ENCODE measurements around the gene PM20D1.
A peak's percentile ranks its signal among the peaks of the same experiment; 100 is the strongest.
"Not testable (repeated sequence)": the region's sequence is repeated elsewhere in the genome, so short reads cannot be mapped to it uniquely, and the experiment has no call there.

The PM20D1 gene

GRCh38 chr1:205840146-205840923 lies 9.6 kb downstream of the PM20D1 start:
- no peak for DNase-seq

DNA sequence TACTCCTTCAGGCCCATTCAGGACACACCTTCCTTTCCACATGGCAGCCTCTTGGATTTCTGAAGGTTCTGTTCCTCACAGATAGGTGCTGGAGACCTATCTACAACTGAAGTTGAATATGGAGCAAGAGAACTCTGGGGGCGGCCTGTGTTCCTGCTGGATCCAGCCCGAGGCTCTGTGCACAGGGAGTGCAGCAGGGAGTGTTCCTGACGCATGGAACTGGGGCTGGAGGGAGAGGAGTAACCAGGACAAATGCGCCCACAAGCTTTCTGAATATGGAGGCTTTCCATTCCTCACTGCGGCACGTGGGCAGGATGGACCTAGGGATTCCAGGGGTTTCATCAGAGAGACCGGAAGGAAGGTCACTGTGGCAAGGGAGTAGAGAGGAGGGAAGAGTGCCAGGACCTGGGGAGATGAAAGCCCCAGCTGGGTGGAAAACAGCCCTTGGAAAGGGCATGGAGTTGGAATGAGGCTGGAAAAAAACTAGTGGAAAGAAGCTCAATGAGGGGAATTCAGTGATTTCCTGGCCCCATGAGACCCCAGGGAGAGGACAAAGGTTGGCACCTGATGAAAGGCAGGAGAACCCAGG lies 12.5 kb downstream of the PM20D1 start:
- DNase-seq, result no peak

DNA sequence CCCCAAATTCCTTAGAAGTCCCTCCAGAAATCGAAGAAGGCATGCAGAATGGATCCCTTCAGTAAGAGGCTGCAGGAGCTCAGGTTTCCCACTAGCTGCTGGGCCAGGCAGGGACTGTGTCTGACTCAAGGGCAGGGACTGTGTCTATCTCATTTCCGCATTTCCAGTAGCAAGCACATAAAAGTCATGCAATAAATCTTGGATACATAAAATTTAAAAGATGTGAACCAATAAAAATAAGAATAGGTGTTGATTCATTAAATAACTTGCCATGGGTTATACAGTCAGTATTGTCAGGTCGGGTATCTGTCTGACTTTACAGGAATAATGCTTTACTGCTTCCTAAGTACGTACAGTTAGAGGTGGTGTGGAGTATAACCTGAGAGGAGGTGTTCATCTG lies 15.2 kb downstream of the PM20D1 start:
- no peak for DNase-seq

- no peak for DNase-seq
These were observed 17.6 kb downstream of the PM20D1 start for GRCh38 chr1:205832326-205832751.

DNA sequence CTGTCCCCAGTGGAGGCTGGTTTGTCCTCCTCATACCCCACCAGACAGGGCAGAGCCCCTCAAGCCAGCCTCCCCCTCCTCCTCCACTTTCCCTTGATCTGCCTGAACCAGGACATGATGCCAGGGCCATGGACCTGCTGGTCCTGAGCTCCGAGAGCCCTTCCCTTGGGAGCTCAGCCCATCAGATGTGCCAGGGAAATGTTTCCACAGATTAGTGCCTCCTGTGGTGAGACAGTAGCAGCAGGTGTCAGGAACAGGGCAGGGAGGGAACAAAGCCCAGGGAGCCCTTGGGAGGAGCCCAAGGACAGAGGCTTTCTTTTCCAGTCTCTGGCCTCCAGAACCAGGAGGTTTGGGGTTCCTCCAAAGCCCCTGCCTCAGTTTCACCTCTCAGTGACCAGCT lies 22.3 kb downstream of the PM20D1 start:
- no peak for DNase-seq

DNA sequence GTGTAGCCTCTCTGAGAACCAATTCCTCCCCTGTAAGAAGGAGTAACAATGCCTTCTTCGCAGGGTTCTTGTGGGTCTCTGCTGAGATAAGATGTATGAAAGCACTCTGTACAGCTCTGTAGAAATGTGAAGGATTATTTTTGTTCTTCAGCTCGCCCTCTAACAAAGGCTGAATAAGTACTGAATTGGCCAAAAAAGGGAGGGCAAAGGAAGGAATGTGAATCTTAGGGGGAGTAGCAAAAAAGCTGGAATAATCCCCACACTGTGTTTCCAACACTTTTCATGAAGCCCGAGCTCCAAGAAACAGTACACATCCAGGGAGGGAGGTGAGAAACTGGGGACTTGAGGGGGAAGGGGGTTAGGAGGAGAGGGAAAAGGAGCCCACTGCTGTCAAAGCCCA lies 22.9 kb downstream of the PM20D1 start:
- no peak for DNase-seq

DNA sequence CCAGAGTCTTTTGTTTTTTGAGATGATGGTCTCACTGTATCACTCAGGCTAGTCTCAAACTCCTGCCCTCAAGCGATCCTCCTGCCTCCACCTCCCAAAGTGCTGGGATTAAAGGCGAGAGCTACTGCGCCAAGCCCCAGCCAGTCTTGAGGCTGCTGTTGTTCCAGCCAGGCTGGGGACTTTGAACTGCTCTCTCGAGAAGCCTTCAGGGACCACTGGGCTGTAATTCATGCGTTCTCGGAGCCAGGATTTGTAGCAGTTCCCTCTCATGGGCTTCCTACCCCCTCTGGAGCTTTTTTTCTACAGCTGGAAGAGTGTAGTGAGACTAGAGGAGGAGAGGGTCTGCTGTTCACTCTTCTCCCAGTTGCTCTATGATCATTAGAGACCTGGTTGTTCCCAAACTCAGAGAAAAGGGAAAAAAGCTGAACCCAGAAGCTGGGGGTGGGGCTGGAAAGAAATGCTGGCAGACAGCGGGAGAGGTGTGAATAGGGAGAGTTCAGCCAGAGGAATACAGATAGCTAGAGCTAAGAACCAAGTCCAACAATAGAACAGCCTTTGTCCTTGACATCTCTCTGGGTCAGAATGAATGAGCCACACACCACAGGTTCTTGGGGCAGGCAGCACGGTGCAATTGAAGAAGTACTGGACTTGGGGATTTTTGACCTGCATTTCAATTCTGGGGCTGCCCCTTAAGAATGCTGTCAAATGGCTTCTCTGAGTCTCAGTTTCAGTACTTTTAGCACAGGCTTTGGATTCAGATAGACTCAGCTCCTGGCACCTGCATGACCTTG lies 23.7 kb downstream of the PM20D1 start:
- no peak for DNase-seq

GRCh38 chr1:205824180-205824579 lies 25.8 kb downstream of the PM20D1 start:
- no peak for DNase-seq

GRCh38 chr1:205823260-205823659 lies 26.7 kb downstream of the PM20D1 start:
- not testable (repeated sequence) for DNase-seq

DNA sequence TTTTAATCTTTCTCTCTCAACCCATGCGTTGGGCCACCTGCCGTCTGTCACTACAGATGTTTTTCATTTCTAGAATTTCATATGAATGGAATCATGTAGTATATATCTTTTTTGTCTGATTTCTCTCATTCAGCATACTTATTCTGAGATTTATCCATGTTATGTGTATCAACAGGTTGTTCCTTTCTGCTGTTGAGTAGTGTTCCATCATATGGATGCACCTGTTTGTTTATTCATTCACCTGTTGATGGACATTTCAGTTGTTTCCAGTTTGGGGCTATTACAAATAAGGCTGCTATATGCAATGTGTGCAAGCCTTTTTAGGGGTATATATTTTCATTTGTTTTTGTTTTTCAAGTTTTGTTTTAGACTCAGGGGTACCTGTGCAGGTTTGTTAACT lies 27.5 kb downstream of the PM20D1 start:
- no peak for DNase-seq

- no peak for DNase-seq
These were observed 31.9 kb downstream of the PM20D1 start for GRCh38 chr1:205817988-205818387.

- no peak for DNase-seq
These were observed 32.6 kb downstream of the PM20D1 start for GRCh38 chr1:205817364-205817763.

GRCh38 chr1:205813755-205814058 lies 36.2 kb downstream of the PM20D1 start:
- peak; percentile 35 for DNase-seq

DNA sequence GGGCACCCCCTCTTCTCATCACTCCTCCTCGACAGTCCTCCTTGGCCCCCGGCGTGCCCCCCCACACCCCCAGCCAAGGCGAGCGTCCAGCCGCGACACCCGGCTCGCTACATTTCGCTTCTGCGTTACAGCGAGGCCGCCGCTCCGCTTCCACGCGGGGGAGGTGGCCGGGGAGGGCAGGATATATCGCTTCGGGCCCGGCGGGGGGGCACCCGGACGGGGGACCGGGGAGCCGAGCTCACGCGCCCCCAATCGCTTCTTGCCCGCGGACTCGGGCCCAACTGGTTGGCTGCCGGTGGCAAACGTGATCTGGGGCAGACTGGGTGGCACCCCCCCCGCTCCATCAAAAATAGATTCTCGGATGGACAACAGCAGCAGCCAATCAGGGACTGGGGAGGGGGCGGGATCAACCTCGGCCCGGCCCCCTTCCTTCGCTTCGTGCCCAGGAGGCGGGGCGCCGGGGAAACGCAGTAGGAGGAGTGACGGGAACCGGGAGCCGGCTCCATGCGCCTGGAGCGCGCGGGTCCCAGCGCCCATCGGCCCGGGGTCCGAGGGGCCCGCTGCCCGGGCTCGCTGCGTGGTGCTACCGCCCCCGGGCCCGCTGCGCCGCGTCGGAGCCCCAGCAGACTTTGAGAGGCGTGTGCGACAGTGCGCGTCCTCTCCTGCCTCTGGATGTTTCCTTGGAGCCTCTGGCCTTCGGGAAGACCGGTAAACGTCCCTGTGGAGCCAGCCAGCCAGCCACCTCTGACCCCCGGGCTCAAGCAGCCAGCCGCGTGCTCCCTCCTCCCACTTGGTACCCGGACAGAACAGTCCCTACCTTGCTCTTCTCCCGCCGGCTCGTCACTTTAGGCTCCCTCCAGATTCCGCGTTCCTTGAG lies 36.8 kb downstream of the PM20D1 start, which contains the start of gene SLC41A1:
TSS of gene SLC41A1 (minus strand) at position 321 of the 877 bp plus-strand sequence. CDS start 2,757 bp downstream, outside the sequence.
- peak; percentile 94 for DNase-seq

DNA sequence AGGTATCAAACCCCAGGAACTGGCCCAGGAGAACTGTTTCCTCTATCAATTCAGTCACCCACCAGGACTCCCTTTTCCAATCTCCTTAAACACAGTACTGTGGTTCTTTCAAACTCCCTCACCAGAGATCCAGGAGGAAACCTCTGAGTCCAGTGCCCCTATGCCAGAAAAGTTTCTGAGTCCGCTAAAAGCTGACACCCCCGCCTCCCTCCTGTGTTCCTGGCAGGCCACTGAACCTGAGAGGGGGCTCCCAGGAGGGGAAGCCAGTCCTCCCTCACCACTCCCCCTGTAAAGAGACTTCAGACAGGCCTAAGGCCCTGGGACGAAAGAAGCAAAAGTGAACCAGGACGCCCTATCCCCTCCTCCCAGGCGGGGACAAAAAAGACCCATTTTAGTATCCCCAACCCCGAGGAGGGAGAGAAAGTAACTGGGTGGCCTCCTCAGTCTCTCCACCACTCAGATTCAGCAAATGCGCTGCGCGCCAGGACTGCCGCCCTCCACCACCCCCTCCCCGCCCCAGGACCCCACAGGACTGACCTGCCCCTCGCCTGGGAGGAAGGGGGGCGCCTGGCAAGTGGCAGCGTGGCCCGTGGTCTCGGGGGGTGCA lies 37.6 kb downstream of the PM20D1 start:
- no peak for DNase-seq

GRCh38 chr1:205811660-205812059 lies 38.3 kb downstream of the PM20D1 start:
- DNase-seq, result no peak

DNA sequence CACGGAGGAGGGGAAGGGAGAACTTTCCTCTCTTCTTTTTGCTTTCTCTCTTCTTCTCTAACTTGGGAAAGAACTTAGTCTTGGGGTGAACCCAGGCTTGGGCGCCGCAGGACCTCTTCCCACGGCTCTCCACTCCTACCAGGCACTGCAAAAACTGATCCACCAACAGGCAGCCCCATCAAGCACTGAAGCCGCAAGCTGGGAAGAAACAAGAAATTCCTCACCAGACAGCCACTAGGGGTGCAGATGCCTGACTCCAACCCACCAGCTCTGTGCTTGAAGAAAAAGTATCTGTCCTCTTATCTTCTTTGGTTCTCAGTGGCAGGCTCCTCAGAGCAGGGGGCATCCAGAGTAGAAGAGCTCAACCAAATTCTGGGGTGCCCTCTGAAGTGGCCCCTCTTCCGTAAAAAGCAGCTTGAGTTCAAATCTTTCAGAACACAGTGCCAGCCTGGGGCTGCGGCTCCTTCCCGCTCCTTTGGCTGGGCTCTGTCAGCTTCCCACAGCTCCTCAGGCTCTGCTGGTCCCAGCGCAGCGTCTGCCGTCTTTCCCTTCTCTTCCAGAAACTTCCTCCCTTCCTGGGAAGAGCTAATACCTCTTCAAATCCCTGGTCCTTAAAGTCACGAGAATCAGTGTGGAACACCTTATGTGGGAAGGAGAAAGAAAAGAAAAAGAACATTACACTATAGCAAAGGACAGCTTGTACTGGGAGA lies 39.3 kb downstream of the PM20D1 start:
- peak; percentile 25 for DNase-seq

DNA sequence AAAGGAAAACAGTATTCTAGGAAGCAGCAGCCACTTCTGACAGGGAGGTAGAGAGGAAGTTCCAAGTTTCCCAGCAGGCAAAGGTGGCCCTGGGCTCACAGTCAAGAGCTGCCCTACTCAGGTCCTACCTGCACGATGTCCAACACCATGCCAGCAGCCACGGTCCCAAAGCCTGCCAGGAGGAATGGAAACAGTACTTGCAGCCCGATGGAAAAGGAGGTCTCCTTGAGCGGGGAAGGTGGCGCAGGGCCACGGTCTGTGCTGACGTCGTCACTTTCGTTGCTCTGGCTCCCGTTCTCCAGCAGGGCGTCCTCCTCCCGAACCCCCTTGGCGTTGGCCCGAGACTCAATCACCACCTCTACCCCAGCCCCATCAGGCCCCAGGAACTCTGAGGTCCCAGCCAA lies 40.0 kb downstream of the PM20D1 start:
- DNase-seq, result no peak

DNA sequence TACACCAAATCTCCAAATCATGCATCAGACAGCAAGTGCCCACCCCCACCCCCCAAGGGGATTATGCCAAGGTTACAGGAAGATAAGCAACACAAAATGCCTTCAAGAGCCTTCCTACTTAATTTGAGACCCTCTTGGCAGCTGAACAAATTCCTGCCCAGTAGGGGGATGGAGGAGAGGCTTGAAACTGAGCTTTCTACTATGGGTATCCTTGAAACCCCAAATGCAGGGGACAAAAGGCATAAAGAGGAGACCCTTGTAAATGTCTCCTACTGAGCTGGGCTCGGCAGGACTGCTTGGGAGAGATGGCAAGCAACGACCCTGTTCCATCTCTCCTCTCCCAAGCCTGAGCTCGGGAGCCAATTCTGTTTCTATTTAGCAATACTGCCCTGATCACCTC lies 40.5 kb downstream of the PM20D1 start:
- no peak for DNase-seq

- DNase-seq, result peak; percentile 58
These were observed 44.7 kb downstream of the PM20D1 start for GRCh38 chr1:205805082-205805711.

DNA sequence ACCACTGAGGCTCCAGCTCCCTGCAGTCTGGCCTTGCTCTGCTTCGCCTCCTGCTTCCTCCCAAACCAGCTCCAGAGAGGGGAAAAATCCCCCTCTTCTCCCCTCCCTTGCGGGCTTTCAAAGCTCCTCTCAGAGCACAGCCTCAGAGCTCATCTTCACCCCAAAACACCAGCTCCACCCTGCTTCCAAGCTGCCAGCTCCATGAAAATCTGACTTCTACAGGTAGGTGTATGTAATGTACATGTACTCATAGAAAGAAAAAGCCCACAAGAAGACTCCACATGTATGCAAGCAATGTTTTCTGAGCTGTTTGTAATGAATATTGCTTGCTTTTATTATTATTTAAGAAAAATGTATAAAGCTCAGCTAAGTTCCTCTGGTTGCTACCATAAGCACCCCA lies 45.3 kb downstream of the PM20D1 start:
- no peak for DNase-seq

Data from CD4-positive, alpha-beta T cell treated with Interleukin-17A for 4 hours (primary cell).